IMR-90 (cell line): ENCODE data around the gene ZNF580. TPM values are rescaled to one million over a fixed set of nuclear protein-coding genes. Genes with fewer than 3 reads are reported as not detected.

Experiments used
- ATAC-seq: fragments of 200-7000 bp; cut with Tn5 transposase; 2 replicates; pipeline ENCODE4 v1.9.1; 2020; ENCODE audit warnings: low read depth, mild to moderate bottlenecking, moderate library complexity
- BruUV-seq: library from RNA; stranded (reverse); fragments of 400-500 nt; replicated peaks from 2 replicates; lab custom pipeline; 2021; lab: Mats Ljungman, UMichigan
- CTCF ChIA-PET: fragments of 300-600 bp; formaldehyde crosslinking; extraction: SDS; loops from one replicate; lab custom pipeline; 2021; ENCODE audit warnings: antibody characterized with exemption; lab: Yijun Ruan, JAX
- POLR2A ChIA-PET: fragments of 300-600 bp; sonication (Branson Sonifier 250); formaldehyde crosslinking; loops from one replicate; lab custom pipeline; 2022; ENCODE audit warnings: antibody characterized with exemption; ENCODE audit not compliant: unreplicated experiment; lab: Charles Lee
- DNase-seq: peaks from one replicate; pipeline ENCODE4 v3.0.0; 2013
- H2AFZ ChIP-seq: replicated peaks from 2 replicates; pipeline ENCODE3; 2013; ENCODE audit warnings: low read length, mild to moderate bottlenecking; ENCODE audit not compliant: poor library complexity
- H2AK5ac ChIP-seq: 2 replicates; pipeline ENCODE4 v1.6.1; 2013; ENCODE audit warnings: low read depth, low read length, inconsistent platforms
- H2AK9ac ChIP-seq: replicated peaks from 2 replicates; pipeline ENCODE3; 2013; ENCODE audit warnings: mild to moderate bottlenecking, low read depth, low read length, moderate library complexity; ENCODE audit not compliant: poor library complexity
- H2BK120ac ChIP-seq: 2 replicates; pipeline ENCODE4 v1.6.1; 2013; ENCODE audit warnings: low read depth, low read length, inconsistent platforms
- H2BK15ac ChIP-seq: 3 replicates; pipeline ENCODE4 v1.6.1; 2013; ENCODE audit warnings: low read depth, low read length, inconsistent platforms
- H2BK20ac ChIP-seq: 2 replicates; pipeline ENCODE4 v1.6.1; 2013; ENCODE audit warnings: low read depth, mild to moderate bottlenecking, inconsistent platforms, low read length, moderate library complexity
- H2BK5ac ChIP-seq: 2 replicates; pipeline ENCODE4 v1.6.1; 2013; ENCODE audit warnings: mild to moderate bottlenecking, low read depth, low read length, inconsistent platforms; ENCODE audit not compliant: poor library complexity, severe bottlenecking
- H3K14ac ChIP-seq: replicated peaks from 2 replicates; pipeline ENCODE4 v1.6.1; 2013; ENCODE audit warnings: low read depth, low read length, inconsistent platforms
- H3K18ac ChIP-seq: 2 replicates; pipeline ENCODE4 v1.6.1; 2013; ENCODE audit warnings: low read depth, low read length, control low read depth
- H3K23ac ChIP-seq: 2 replicates; pipeline ENCODE4 v1.6.1; 2013; ENCODE audit warnings: low read depth, low read length, inconsistent platforms
- H3K27ac ChIP-seq: 2 replicates; pipeline ENCODE4 v1.5.1; 2013; ENCODE audit warnings: mild to moderate bottlenecking, control low read depth, low read length; ENCODE audit not compliant: insufficient read depth
- H3K27me3 ChIP-seq: 2 replicates; pipeline ENCODE4 v1.6.1; 2013; ENCODE audit warnings: low read length; ENCODE audit not compliant: control insufficient read depth, insufficient read depth
- H3K36me3 ChIP-seq: 2 replicates; pipeline ENCODE4 v1.6.1; 2013; ENCODE audit warnings: low read length, mixed read lengths; ENCODE audit not compliant: control insufficient read depth, insufficient read depth
- H3K4ac ChIP-seq: 2 replicates; pipeline ENCODE4 v1.6.1; 2013; ENCODE audit warnings: low read depth, low read length, inconsistent platforms
- H3K4me1 ChIP-seq: 2 replicates; pipeline ENCODE4 v1.6.1; 2013; ENCODE audit warnings: low read length, mixed read lengths; ENCODE audit not compliant: control insufficient read depth, insufficient read depth
- H3K4me2 ChIP-seq: 2 replicates; pipeline ENCODE4 v1.6.1; 2013; ENCODE audit warnings: low read depth, mild to moderate bottlenecking, control low read depth, low read length, moderate library complexity
- H3K4me3 ChIP-seq: 2 replicates; pipeline ENCODE4 v1.5.1; 2013; ENCODE audit warnings: low read depth, mild to moderate bottlenecking, control low read depth, low read length, moderate library complexity; ENCODE audit not compliant: insufficient read depth
- H3K56ac ChIP-seq: 2 replicates; pipeline ENCODE4 v1.6.1; 2013; ENCODE audit warnings: low read length, inconsistent platforms; ENCODE audit not compliant: insufficient read depth; ENCODE audit errors: extremely low read depth
- H3K79me1 ChIP-seq, 2 experiments: 2 replicates each; pipeline ENCODE4 v1.6.1; 2013; ENCODE audit warnings: low read length in 2 of 2, inconsistent platforms in 1 of 2, low read depth in 1 of 2
- H3K9ac ChIP-seq: 2 replicates; pipeline ENCODE4 v1.6.1; 2013; ENCODE audit warnings: low read depth, low read length, control low read depth
- H3K9me1 ChIP-seq: 2 replicates; pipeline ENCODE4 v1.6.1; 2013; ENCODE audit warnings: low read length, inconsistent platforms; ENCODE audit not compliant: insufficient read depth
- H3K9me3 ChIP-seq: 2 replicates; pipeline ENCODE4 v1.6.1; 2013; ENCODE audit warnings: low read length; ENCODE audit not compliant: control insufficient read depth, insufficient read depth
- H4K20me1 ChIP-seq: 2 replicates; pipeline ENCODE4 v1.6.1; 2013; ENCODE audit warnings: low read length, inconsistent platforms; ENCODE audit not compliant: insufficient read depth
- H4K5ac ChIP-seq: 2 replicates; pipeline ENCODE4 v1.6.1; 2013; ENCODE audit warnings: mild to moderate bottlenecking, low read depth, low read length, control low read depth
- H4K8ac ChIP-seq, 2 experiments: 2 replicates each; pipeline ENCODE4 v1.6.1; 2013; ENCODE audit warnings: low read depth in 2 of 2, low read length in 2 of 2, control low read depth in 1 of 2, inconsistent platforms in 1 of 2
- H4K91ac ChIP-seq: 2 replicates; pipeline ENCODE4 v1.6.1; 2013; ENCODE audit warnings: low read depth, low read length, inconsistent platforms; ENCODE audit not compliant: insufficient read depth
- MAZ ChIP-seq: IDR thresholded peaks from 2 replicates; pipeline ENCODE4 v1.6.1; 2012; ENCODE audit warnings: low read depth, mild to moderate bottlenecking, low read length, improper control_type of control experiment, moderate library complexity, borderline replicate concordance
- NFE2L2 ChIP-seq: fragments of 150-350 bp; IDR thresholded peaks from 2 replicates; pipeline ENCODE4 v1.6.1; 2016; ENCODE audit warnings: low read depth, mild to moderate bottlenecking, low read length
- RFX5 ChIP-seq: IDR thresholded peaks from 2 replicates; pipeline ENCODE4 v1.8.0; 2012; ENCODE audit warnings: low read depth, mild to moderate bottlenecking, low read length, moderate library complexity
- WGBS, 2 experiments: methylation state at CpG; one replicate each; pipeline versions ENCODE4 v1.1.5 to v1.1.7; 2013; ENCODE audit warnings: missing lambda C conversion rate in 2 of 2; ENCODE audit not compliant: insufficient read length in 1 of 2; ENCODE audit errors: extremely low coverage in 2 of 2; 5-methylcytosine and 5-hydroxymethylcytosine counted together
- dilution Hi-C: fragments of 300-500 bp; cut with HindIII; formaldehyde crosslinking; loops from one replicate; pipeline ENCODE4 v1.14.3; 2018; ENCODE audit warnings: low sequenced_read_pairs; ENCODE audit not compliant: unreplicated experiment
- in situ Hi-C: fragments of 300-500 bp; cut with MboI; formaldehyde crosslinking; loops from 3 replicates; pipeline ENCODE4 v1.14.3; 2019; ENCODE audit warnings: low sequenced_read_pairs, inconsistent platforms, mixed read lengths
- intact Hi-C: fragments of 100-400 bp; cut with micrococcal nuclease; formaldehyde crosslinking; loops from 2 replicates; pipeline ENCODE4 v1.10.0; 2022
- polyA plus RNA-seq, 3 experiments: library from polyadenylated mRNA; depleted of rRNA; stranded (reverse); fragments of >200 nt; gene quantifications; 2 replicates each; pipeline ENCODE4 v1.2.3, GENCODE V29; 2012; ENCODE audit warnings: low replicate concordance in 1 of 3
- total RNA-seq: library from RNA; depleted of rRNA; stranded (reverse); fragments of >200 nt; gene quantifications from 2 replicates; pipeline ENCODE4 v1.2.3, GENCODE V29; 2012
- TF ChIP-seq, protein P1 (sequence below): fragments of 150-350 bp; IDR thresholded peaks from 2 replicates; pipeline ENCODE4 v1.6.1; 2016; ENCODE audit warnings: low read depth, mild to moderate bottlenecking, low read length, moderate library complexity, borderline replicate concordance

The ZNF580 gene
- total and polyA plus RNA-seq, 2 of the 4 experiments (the other 2 are of a cell fraction) = 1.4 to 36.9 TPM

DNA sequence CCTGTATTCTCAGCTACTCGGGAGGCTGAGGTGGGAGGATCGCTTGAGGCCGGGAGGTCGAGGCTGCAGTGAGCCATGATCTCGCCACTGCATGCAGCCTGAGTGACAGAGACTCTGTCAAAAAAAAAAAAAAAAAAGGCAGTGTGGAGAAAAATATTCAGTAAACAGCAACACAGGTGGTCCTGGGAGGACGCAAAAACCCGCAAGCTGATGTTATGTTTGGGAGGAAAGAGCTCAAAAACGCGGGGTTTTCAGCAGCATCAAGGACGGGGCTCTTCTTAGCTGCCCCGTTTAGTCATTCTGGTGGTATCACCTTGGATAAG is 15.8 kb upstream of the ZNF580 start:
- peak overlapping the region; percentile 71; the same call in 1 of the 2 replicates for H3K9ac ChIP-seq
- H3K23ac ChIP-seq = no peak overlapping the region
- no peak overlapping the region for H2BK15ac ChIP-seq
- H2BK120ac ChIP-seq = no peak overlapping the region
- H3K4me3 ChIP-seq = peak overlapping the region; percentile 83
- H2BK20ac ChIP-seq = no peak overlapping the region
- H3K18ac ChIP-seq = no peak overlapping the region
- peaks cover 7 to 30% of the 10 kb centered on the region in 2 experiments for H3K79me1 ChIP-seq
- peaks cover 13% of the 10 kb centered on the region; the same call in 1 of the 2 replicates for H3K36me3 ChIP-seq
- ATAC-seq (no peak), DNase-seq (no peak)
- no peak overlapping the region for H2BK5ac ChIP-seq
- no peak overlapping the region for H3K27ac ChIP-seq
- BruUV-seq = no TSS peak
- H3K4me2 ChIP-seq = peak overlapping the region; percentile 97
- POLR2A ChIA-PET = interaction anchor here (0.9 to 1.0 kb wide), 2 partner anchors 26 to 72 kb away, joined by 3 to 4 read pairs; partner anchors contain the start of gene FIZ1
- no peaks in the 10 kb centered on the region for H3K9me3 ChIP-seq
- H3K27me3 ChIP-seq = no peaks in the 10 kb centered on the region
- H3K14ac ChIP-seq = 0 out of 2 replicates have a peak overlapping the region, but pooled peaks have one; percentile 58
- peak overlapping the region; percentile 11 to 50; a peak in 2 of 4 replicates for H4K8ac ChIP-seq
- 0 out of 2 replicates have a peak, but pooled peaks cover 7% of the 10 kb centered on the region for H3K9me1 ChIP-seq
- H2AK9ac ChIP-seq = no peak overlapping the region
- no peak overlapping the region for H2AK5ac ChIP-seq
- no peak overlapping the region for H3K56ac ChIP-seq
- H4K91ac ChIP-seq = no peak overlapping the region
- CTCF ChIA-PET = interaction anchor here (2.0 kb wide), 1 partner anchor 19 kb away, joined by 6 read pairs; no protein-coding TSS in a partner anchor
- no peak overlapping the region for H3K4ac ChIP-seq
- no peaks in the 10 kb centered on the region; the same call in 1 of the 2 replicates for H4K20me1 ChIP-seq
- dilution Hi-C loops (no loop called here), intact Hi-C loops (no loop called here), in situ Hi-C loops (loop anchor here (25.0 kb wide), 2 partner anchors 338 to 513 kb away; partner anchors contain the start of genes BRSK1, HSPBP1 and PPP1R12C)
- H3K4me1 ChIP-seq = peaks cover 3% of the 10 kb centered on the region; the same call in 1 of the 2 replicates
- no peak overlapping the region for H4K5ac ChIP-seq
- TF ChIP-seq NFE2L2 (no peak), RFX5 (no peak), MAZ (no peak)
- TF ChIP-seq, protein P1, sequence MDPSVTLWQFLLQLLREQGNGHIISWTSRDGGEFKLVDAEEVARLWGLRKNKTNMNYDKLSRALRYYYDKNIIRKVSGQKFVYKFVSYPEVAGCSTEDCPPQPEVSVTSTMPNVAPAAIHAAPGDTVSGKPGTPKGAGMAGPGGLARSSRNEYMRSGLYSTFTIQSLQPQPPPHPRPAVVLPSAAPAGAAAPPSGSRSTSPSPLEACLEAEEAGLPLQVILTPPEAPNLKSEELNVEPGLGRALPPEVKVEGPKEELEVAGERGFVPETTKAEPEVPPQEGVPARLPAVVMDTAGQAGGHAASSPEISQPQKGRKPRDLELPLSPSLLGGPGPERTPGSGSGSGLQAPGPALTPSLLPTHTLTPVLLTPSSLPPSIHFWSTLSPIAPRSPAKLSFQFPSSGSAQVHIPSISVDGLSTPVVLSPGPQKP = no peak
- WGBS, 2 experiments = 25% methylated on average over 4 of the region's 11 CpGs; no CpG with 5 or more reads in 1 of the 2 experiments
- H2AFZ ChIP-seq = peak overlapping the region; percentile 93
